WTC11 (cell line): ENCODE data around the gene WHAMM. TPM values are rescaled to one million over a fixed set of nuclear protein-coding genes. Genes with fewer than 3 reads are reported as not detected.

Source experiments
- ATAC-seq: fragments of 200-7000 bp; cut with Tn5 transposase; 2 replicates; pipeline ENCODE4 v1.10.0; 2021; ENCODE audit warnings: mild to moderate bottlenecking, moderate library complexity
- CTCF ChIA-PET: fragments of 300-600 bp; sonication (Branson Sonifier 250); formaldehyde crosslinking; loops from one replicate; lab custom pipeline; 2021; ENCODE audit warnings: antibody characterized with exemption; lab: Charles Lee
- POLR2A ChIA-PET: fragments of 350-600 bp; sonication (Branson Sonifier 250); formaldehyde crosslinking; loops from one replicate; lab custom pipeline; 2021; ENCODE audit warnings: antibody characterized with exemption; lab: Charles Lee
- DNase-seq: peaks from one replicate; pipeline ENCODE4 v3.0.0; 2021; ENCODE audit warnings: low spot score
- H3K27ac Mint-ChIP-seq: 2 replicates; pipeline ENCODE4 v1.8.0; 2021; ENCODE audit warnings: mixed read lengths
- H3K27me3 Mint-ChIP-seq: 2 replicates; pipeline ENCODE4 v1.8.0; 2021; ENCODE audit warnings: low read depth, mild to moderate bottlenecking, moderate library complexity, mixed read lengths
- H3K36me3 Mint-ChIP-seq: 2 replicates; pipeline ENCODE4 v1.8.0; 2021; ENCODE audit warnings: mixed read lengths
- H3K4me1 Mint-ChIP-seq: 2 replicates; pipeline ENCODE4 v1.8.0; 2022; ENCODE audit warnings: mixed read lengths
- H3K4me3 Mint-ChIP-seq: 2 replicates; pipeline ENCODE4 v1.8.0; 2021; ENCODE audit warnings: mild to moderate bottlenecking, moderate library complexity, mixed read lengths
- H3K9me3 Mint-ChIP-seq: 2 replicates; pipeline ENCODE4 v1.8.0; 2021; ENCODE audit warnings: mixed read lengths
- AFF4 ChIP-seq: sonication (generic); formaldehyde crosslinking; IDR thresholded peaks from 2 replicates; pipeline ENCODE4 v1.8.1; 2023; ENCODE audit warnings: mild to moderate bottlenecking, missing genetic modification reagents, borderline replicate concordance
- ATF1 ChIP-seq: sonication (generic); formaldehyde crosslinking; IDR thresholded peaks from 2 replicates; pipeline ENCODE4 v1.8.1; 2023; ENCODE audit warnings: mild to moderate bottlenecking, moderate library complexity, missing genetic modification reagents
- CREB1 ChIP-seq: sonication (generic); formaldehyde crosslinking; IDR thresholded peaks from 2 replicates; pipeline ENCODE4 v1.8.0; 2023; ENCODE audit warnings: mild to moderate bottlenecking, missing genetic modification reagents
- E2F1 ChIP-seq: sonication (generic); formaldehyde crosslinking; IDR thresholded peaks from 2 replicates; pipeline ENCODE4 v1.8.0; 2022; ENCODE audit warnings: mild to moderate bottlenecking, missing genetic modification reagents
- E2F5 ChIP-seq: sonication (generic); formaldehyde crosslinking; IDR thresholded peaks from 2 replicates; pipeline ENCODE4 v1.8.1; 2022; ENCODE audit warnings: mild to moderate bottlenecking, moderate library complexity, missing genetic modification reagents
- EMX1 ChIP-seq: fragments of 250-450 bp; sonication (Bioruptor Pico); IDR thresholded peaks from 2 replicates; pipeline ENCODE4 v1.8.0; 2021; ENCODE audit warnings: mild to moderate bottlenecking
- ERG ChIP-seq: fragments of 250-450 bp; sonication (Bioruptor Pico); IDR thresholded peaks from 2 replicates; pipeline ENCODE4 v1.8.0; 2021; ENCODE audit warnings: mild to moderate bottlenecking
- ESRRA ChIP-seq: sonication (generic); formaldehyde crosslinking; IDR thresholded peaks from 2 replicates; pipeline ENCODE4 v1.8.1; 2022; ENCODE audit warnings: mild to moderate bottlenecking, missing genetic modification reagents, borderline replicate concordance
- FOXJ3 ChIP-seq: sonication (generic); formaldehyde crosslinking; IDR thresholded peaks from 2 replicates; pipeline ENCODE4 v1.9.0; 2021; ENCODE audit warnings: missing genetic modification reagents, mild to moderate bottlenecking, borderline replicate concordance
- FOXP1 ChIP-seq: sonication (generic); formaldehyde crosslinking; IDR thresholded peaks from 2 replicates; pipeline ENCODE4 v1.8.0; 2022; ENCODE audit warnings: missing genetic modification reagents, mild to moderate bottlenecking, moderate library complexity, borderline replicate concordance
- GTF2I ChIP-seq: fragments of 250-450 bp; sonication (Bioruptor Pico); conservative IDR thresholded peaks from 2 replicates; pipeline ENCODE4 v1.4.0; 2021; ENCODE audit warnings: mild to moderate bottlenecking
- HMGXB4 ChIP-seq: sonication (generic); formaldehyde crosslinking; IDR thresholded peaks from 2 replicates; pipeline ENCODE4 v1.8.1; 2023; ENCODE audit warnings: mild to moderate bottlenecking, moderate library complexity, missing genetic modification reagents
- JAZF1 ChIP-seq: fragments of 250-450 bp; sonication (Bioruptor Pico); IDR thresholded peaks from 2 replicates; pipeline ENCODE4 v1.9.0; 2021; ENCODE audit warnings: moderate library complexity, mild to moderate bottlenecking, inconsistent platforms
- MAX ChIP-seq: sonication (generic); formaldehyde crosslinking; IDR thresholded peaks from 2 replicates; pipeline ENCODE4 v1.8.0; 2022; ENCODE audit warnings: mild to moderate bottlenecking, missing genetic modification reagents
- MYBL2 ChIP-seq: sonication (generic); formaldehyde crosslinking; IDR thresholded peaks from 2 replicates; pipeline ENCODE4 v1.8.1; 2023; ENCODE audit warnings: mild to moderate bottlenecking, moderate library complexity, missing genetic modification reagents
- NFATC4 ChIP-seq: fragments of 250-450 bp; sonication (Bioruptor Pico); IDR thresholded peaks from 2 replicates; pipeline ENCODE4 v1.9.0; 2021; ENCODE audit warnings: mild to moderate bottlenecking
- NFYB ChIP-seq: sonication (generic); formaldehyde crosslinking; conservative IDR thresholded peaks from 2 replicates; pipeline ENCODE4 v1.8.0; 2022; ENCODE audit warnings: low read depth, missing genetic modification reagents
- NR1H2 ChIP-seq: sonication (generic); formaldehyde crosslinking; IDR thresholded peaks from 2 replicates; pipeline ENCODE4 v1.9.0; 2021; ENCODE audit warnings: mild to moderate bottlenecking, moderate library complexity, missing genetic modification reagents
- PRRX2 ChIP-seq: fragments of 250-450 bp; sonication (Bioruptor Pico); IDR thresholded peaks from 2 replicates; pipeline ENCODE4 v1.8.0; 2021; ENCODE audit warnings: mild to moderate bottlenecking
- RELA ChIP-seq: sonication (generic); formaldehyde crosslinking; IDR thresholded peaks from 2 replicates; pipeline ENCODE4 v1.8.1; 2022; ENCODE audit warnings: missing genetic modification reagents, mild to moderate bottlenecking, borderline replicate concordance
- SP1 ChIP-seq: sonication (generic); formaldehyde crosslinking; conservative IDR thresholded peaks from 2 replicates; pipeline ENCODE4 v1.8.1; 2022; ENCODE audit warnings: missing genetic modification reagents
- ZNF281 ChIP-seq: sonication (generic); formaldehyde crosslinking; IDR thresholded peaks from 2 replicates; pipeline ENCODE4 v1.8.0; 2023; ENCODE audit warnings: mild to moderate bottlenecking, missing genetic modification reagents
- ZNF423 ChIP-seq: fragments of 250-450 bp; sonication (Bioruptor Pico); IDR thresholded peaks from 2 replicates; pipeline ENCODE4 v2.1.2; 2022; ENCODE audit warnings: mild to moderate bottlenecking, moderate library complexity
- total RNA-seq: library from RNA; stranded (reverse); gene quantifications from 3 replicates; pipeline ENCODE4 v1.2.3, GENCODE V29; 2021

WHAMM gene
- total RNA-seq, 1 experiment from 2014 or later, result 3.2 TPM

- TF ChIP-seq ERG (CRISPR knock-in tag) (no peak), ATF1 (no peak), RELA (no peak), MAX (no peak), PRRX2 (CRISPR knock-in tag) (no peak), AFF4 (no peak), E2F1 (no peak), CREB1 (CRISPR knock-in tag) (no peak), FOXP1 (CRISPR knock-in tag) (no peak), EMX1 (CRISPR knock-in tag) (no peak), SP1 (no peak), ZNF423 (CRISPR knock-in tag) (no peak), FOXJ3 (CRISPR knock-in tag) (no peak), ESRRA (CRISPR knock-in tag) (no peak), E2F5 (CRISPR knock-in tag) (no peak), ZNF281 (CRISPR knock-in tag) (no peak)
- TF ChIP-seq, all 79 proteins: peak for 0
Observed at GRCh38 chr15:82835391-82835917, 26.0 kb downstream of the WHAMM start (continued).

- ChIA-PET POLR2A (no interaction called here), CTCF (no interaction called here)
- Mint-ChIP-seq H3K36me3 (peaks cover 25% of the 10 kb centered on the region), H3K9me3 (no peaks in the 10 kb centered on the region; the same call in 1 of the 2 replicates), H3K4me3 (no peak overlapping the region), H3K27me3 (no peaks in the 10 kb centered on the region), H3K27ac (no peak overlapping the region), H3K4me1 (no peaks in the 10 kb centered on the region)
- DNase-seq (no peak), ATAC-seq (no peak)
- TF ChIP-seq ATF1, result no peak
- TF ChIP-seq GTF2I (CRISPR knock-in tag), result no peak
- TF ChIP-seq NR1H2 (CRISPR knock-in tag), result no peak
- TF ChIP-seq MYBL2 (CRISPR knock-in tag), result no peak
- TF ChIP-seq HMGXB4 (CRISPR knock-in tag), result no peak
- no peak for TF ChIP-seq NFATC4
- no peak for TF ChIP-seq JAZF1
- no peak for TF ChIP-seq NFYB (CRISPR knock-in tag)
Observed at GRCh38 chr15:82838096-82838735, 28.8 kb downstream of the WHAMM start.
